ENCODE results near the gene TUBGCP2.

Gene TUBGCP2

GRCh38 chr10:133262696-133263095 lies 46.0 kb downstream of the TUBGCP2 start:
- POLR2A ChIA-PET, result no interaction called here
- TF ChIP-seq CTCF (IDR thresholded peaks at IDR 0.05; ENCODE audit: insufficient read depth, low read length, missing control alignments), result no peak
- no peak overlapping the region for H3K4me3 ChIP-seq (ENCODE audit: low read depth, low read length)
- CTCF ChIA-PET, result interaction anchor here (1.3 to 1.7 kb wide), 2 partner anchors 12 to 45 kb away, joined by 3 to 7 read pairs; no protein-coding TSS in a partner anchor
- DNase-seq (ENCODE audit: low read depth, low spot score), result no peak

- ChIA-PET CTCF (no interaction called here), POLR2A (no interaction called here)
Observed at GRCh38 chr10:133261726-133262325, 46.8 kb downstream of the TUBGCP2 start.

GRCh38 chr10:133260895-133261725 lies 47.6 kb downstream of the TUBGCP2 start:
- CTCF ChIA-PET, result no interaction called here
- no peak for DNase-seq (ENCODE audit: low read depth, low spot score)
- POLR2A ChIA-PET, result no interaction called here
- H3K4me3 ChIP-seq (ENCODE audit: low read depth, low read length), result peak overlapping the region; percentile 58
- no peak for TF ChIP-seq CTCF (IDR thresholded peaks at IDR 0.05; ENCODE audit: insufficient read depth, low read length, missing control alignments)

More at GRCh38 chr10:133261726-133262325, 46.8 kb downstream of the TUBGCP2 start:
- no peak for DNase-seq (ENCODE audit: low read depth, low spot score)
- H3K4me3 ChIP-seq (ENCODE audit: low read depth, low read length), result peak overlapping the region; percentile 58
- TF ChIP-seq CTCF (IDR thresholded peaks at IDR 0.05; ENCODE audit: insufficient read depth, low read length, missing control alignments), result no peak

GRCh38 chr10:133259602-133259989 lies 49.1 kb downstream of the TUBGCP2 start:
- DNase-seq (ENCODE audit: low read depth, low spot score), result no peak
- no peak overlapping the region for H3K4me3 ChIP-seq (ENCODE audit: low read depth, low read length)
- ChIA-PET POLR2A (interaction anchor here (1.6 kb wide), 1 partner anchor 34 kb away, joined by 4 read pairs; no protein-coding TSS in a partner anchor), CTCF (interaction anchor here (3.3 kb wide), 1 partner anchor 70 kb away, joined by 10 read pairs; no protein-coding TSS in a partner anchor)
- no peak for TF ChIP-seq CTCF (IDR thresholded peaks at IDR 0.05; ENCODE audit: insufficient read depth, low read length, missing control alignments)

- CTCF ChIA-PET, result interaction anchor here (0.7 to 3.3 kb wide), 3 partner anchors 13 to 71 kb away, joined by 3 to 10 read pairs (median 3); no protein-coding TSS in a partner anchor
- H3K4me3 ChIP-seq (ENCODE audit: low read depth, low read length), result no peak overlapping the region
- DNase-seq (ENCODE audit: low read depth, low spot score), result peak; percentile 93
- no peak for TF ChIP-seq CTCF (IDR thresholded peaks at IDR 0.05; ENCODE audit: insufficient read depth, low read length, missing control alignments)
- POLR2A ChIA-PET, result interaction anchor here (1.6 kb wide), 1 partner anchor 34 kb away, joined by 4 read pairs; no protein-coding TSS in a partner anchor
Observed at GRCh38 chr10:133258818-133259601, 49.7 kb downstream of the TUBGCP2 start.

Data from AG04449 (cell line).